CD4-positive, CD25-positive, alpha-beta regulatory T cell (primary cell): ENCODE data around the gene MARF1. TPM values are rescaled to one million over a fixed set of nuclear protein-coding genes. Genes with fewer than 3 reads are reported as not detected.
A peak's percentile ranks its signal among the peaks of the same experiment; 100 is the strongest.

Source experiments
- ATAC-seq, 2 donors: fragments of 150-1000 bp; cut with Tn5 transposase; one replicate each; pipeline ENCODE4 v1.10.0; 2021; ENCODE audit warnings: low read depth in 2 of 2, moderate number of reproducible peaks in 2 of 2, moderate library complexity in 1 of 2
- DNase-seq, 3 donors: peaks; one replicate each; pipeline versions ENCODE4 v3.0.0 to v3.0.0-alpha.2; 2012 to 2022; ENCODE audit warnings: mixed read lengths in 1 of 3
- H3K27ac ChIP-seq: one replicate; pipeline ENCODE4 v1.7.0; 2013; ENCODE audit warnings: mild to moderate bottlenecking, low read length; ENCODE audit not compliant: insufficient read depth, poor library complexity, severe bottlenecking
- H3K27me3 ChIP-seq: one replicate; pipeline ENCODE4 v1.7.0; 2013; ENCODE audit warnings: low read length; ENCODE audit not compliant: control insufficient read depth, insufficient read depth
- H3K36me3 ChIP-seq: one replicate; pipeline ENCODE4 v1.7.0; 2013; ENCODE audit warnings: mild to moderate bottlenecking, low read length, moderate library complexity; ENCODE audit not compliant: control insufficient read depth, insufficient read depth
- H3K4me1 ChIP-seq: 2 replicates; pipeline ENCODE4 v1.7.0; 2013; ENCODE audit warnings: mild to moderate bottlenecking, low read length; ENCODE audit not compliant: insufficient read depth, control insufficient read depth, poor library complexity, severe bottlenecking
- H3K4me3 ChIP-seq: one replicate; pipeline ENCODE4 v1.7.0; 2013; ENCODE audit warnings: low read depth, mild to moderate bottlenecking, low read length, moderate library complexity
- H3K9me3 ChIP-seq, 2 experiments: 1 replicate in 1 of 2; 2 replicates in 1 of 2; pipeline ENCODE4 v1.7.0; 2013; ENCODE audit warnings: low read length in 2 of 2, mild to moderate bottlenecking in 1 of 2, moderate library complexity in 1 of 2; ENCODE audit not compliant: control insufficient read depth in 2 of 2
- H3K27ac Mint-ChIP-seq, 3 donors: one replicate each; pipeline ENCODE4 v1.8.0; 2020 to 2022; ENCODE audit warnings: mild to moderate bottlenecking in 3 of 3, mixed read lengths in 3 of 3, moderate library complexity in 2 of 3
- H3K27me3 Mint-ChIP-seq: one replicate; pipeline ENCODE4 v1.8.0; 2022; ENCODE audit warnings: mild to moderate bottlenecking, mixed read lengths
- H3K36me3 Mint-ChIP-seq: one replicate; pipeline ENCODE4 v1.8.0; 2020; ENCODE audit warnings: mixed read lengths
- H3K4me1 Mint-ChIP-seq, 4 donors: one replicate each; pipeline ENCODE4 v1.8.0; 2020 to 2022; ENCODE audit warnings: mixed read lengths in 4 of 4, mild to moderate bottlenecking in 1 of 4
- H3K4me3 Mint-ChIP-seq, 4 donors: one replicate each; pipeline ENCODE4 v1.8.0; 2020 to 2022; ENCODE audit warnings: mild to moderate bottlenecking in 4 of 4, mixed read lengths in 4 of 4, moderate library complexity in 3 of 4
- H3K9me3 Mint-ChIP-seq, 7 donors: one replicate each; pipeline ENCODE4 v1.8.0; 2020 to 2022; ENCODE audit warnings: mixed read lengths in 7 of 7, mild to moderate bottlenecking in 3 of 7, moderate library complexity in 2 of 7
- polyA plus RNA-seq, 4 donors: library from polyadenylated mRNA; unstranded; fragments of 300-500 nt; fragmentation: Illumina TruSeq; gene quantifications; one replicate each; pipeline ENCODE4 v1.2.3, GENCODE V29; 2021
- total RNA-seq: library from RNA; stranded (reverse); gene quantifications from one replicate; pipeline ENCODE4 v1.2.3, GENCODE V29; 2022

The MARF1 gene
- total and polyA plus RNA-seq, 5 donors from 2014 or later = 13.7 to 208 (median 17.7) TPM

- H3K4me3 Mint-ChIP-seq = no peak overlapping the region
- Histone ChIP-seq H3K9me3 (no peaks in the 10 kb centered on the region), H3K27ac (no peak overlapping the region), H3K27me3 (no peaks in the 10 kb centered on the region), H3K4me1 (no peaks in the 10 kb centered on the region), H3K36me3 (peaks cover 99% of the 10 kb centered on the region), H3K4me3 (no peak overlapping the region)
- peaks cover 0 to 15% (median 5%) of the 10 kb centered on the region in 4 donors for H3K4me1 Mint-ChIP-seq
- H3K27me3 Mint-ChIP-seq = no peaks in the 10 kb centered on the region
- H3K27ac Mint-ChIP-seq = peak overlapping the region in 2 of 3 donors; percentile 42 to 44
- H3K36me3 Mint-ChIP-seq = peaks cover 77% of the 10 kb centered on the region
- no peak for ATAC-seq
- H3K9me3 Mint-ChIP-seq = no peaks in the 10 kb centered on the region
- DNase-seq = no peak
Measured at GRCh38 chr16:15602285-15603044, 40.5 kb downstream of the MARF1 start.

GRCh38 chr16:15601212-15601879 is 41.6 kb downstream of the MARF1 start:
- peaks cover 0 to 12% (median 4%) of the 10 kb centered on the region in 4 donors for H3K4me1 Mint-ChIP-seq
- no peak for ATAC-seq
- no peak overlapping the region for H3K4me3 Mint-ChIP-seq
- peak overlapping the region; percentile 4 to 93 (median 57) for H3K27ac Mint-ChIP-seq
- Histone ChIP-seq H3K36me3 (peaks cover 99% of the 10 kb centered on the region), H3K9me3 (no peaks in the 10 kb centered on the region), H3K4me1 (no peaks in the 10 kb centered on the region), H3K4me3 (no peak overlapping the region), H3K27ac (no peak overlapping the region), H3K27me3 (no peaks in the 10 kb centered on the region)
- no peaks in the 10 kb centered on the region for H3K9me3 Mint-ChIP-seq
- peaks cover 77% of the 10 kb centered on the region for H3K36me3 Mint-ChIP-seq
- no peaks in the 10 kb centered on the region for H3K27me3 Mint-ChIP-seq
- DNase-seq = no peak

- DNase-seq (no peak), ATAC-seq (no peak)
- peaks cover 4 to 19% (median 11%) of the 10 kb centered on the region in 4 donors for H3K4me1 Mint-ChIP-seq
- H3K36me3 Mint-ChIP-seq = peaks cover 82% of the 10 kb centered on the region
- Histone ChIP-seq H3K4me3 (no peak overlapping the region), H3K27ac (no peak overlapping the region), H3K4me1 (no peaks in the 10 kb centered on the region), H3K27me3 (no peaks in the 10 kb centered on the region), H3K36me3 (peaks cover 99% of the 10 kb centered on the region), H3K9me3 (no peaks in the 10 kb centered on the region)
- no peaks in the 10 kb centered on the region for H3K9me3 Mint-ChIP-seq
- H3K27me3 Mint-ChIP-seq = no peaks in the 10 kb centered on the region
- peak overlapping the region in 2 of 3 donors; percentile 50 to 61 for H3K27ac Mint-ChIP-seq
- H3K4me3 Mint-ChIP-seq = peak overlapping the region in 1 of 4 donors; percentile 28
Measured at GRCh38 chr16:15599303-15600070, 43.5 kb downstream of the MARF1 start.

- H3K27me3 Mint-ChIP-seq = no peaks in the 10 kb centered on the region
- no peak for ATAC-seq
- peak overlapping the region in 2 of 3 donors; percentile 6 to 91 for H3K27ac Mint-ChIP-seq
- H3K4me1 Mint-ChIP-seq = peaks cover 5 to 23% (median 11%) of the 10 kb centered on the region in 4 donors
- H3K9me3 Mint-ChIP-seq = no peaks in the 10 kb centered on the region
- H3K4me1 ChIP-seq = no peaks in the 10 kb centered on the region
- no peaks in the 10 kb centered on the region for H3K9me3 ChIP-seq
- H3K4me3 Mint-ChIP-seq = no peak overlapping the region
- H3K27ac ChIP-seq = no peak overlapping the region
- no peaks in the 10 kb centered on the region for H3K27me3 ChIP-seq
- peaks cover 82% of the 10 kb centered on the region for H3K36me3 Mint-ChIP-seq
- H3K36me3 ChIP-seq = peaks cover 96% of the 10 kb centered on the region
- no peak for DNase-seq
- no peak overlapping the region for H3K4me3 ChIP-seq
Measured at GRCh38 chr16:15598648-15599190, 44.2 kb downstream of the MARF1 start.

GRCh38 chr16:15597822-15598647 is 44.9 kb downstream of the MARF1 start:
- peaks cover 89% of the 10 kb centered on the region for H3K36me3 ChIP-seq
- no peak overlapping the region for H3K27ac ChIP-seq
- no peaks in the 10 kb centered on the region for H3K27me3 Mint-ChIP-seq
- no peaks in the 10 kb centered on the region for H3K4me1 ChIP-seq
- ATAC-seq = no peak
- H3K27ac Mint-ChIP-seq = peak overlapping the region in 2 of 3 donors; percentile 67 to 84
- H3K27me3 ChIP-seq = no peaks in the 10 kb centered on the region
- H3K9me3 Mint-ChIP-seq = no peaks in the 10 kb centered on the region
- peaks cover 5 to 24% (median 13%) of the 10 kb centered on the region in 4 donors for H3K4me1 Mint-ChIP-seq
- H3K4me3 ChIP-seq = no peak overlapping the region
- H3K9me3 ChIP-seq = no peaks in the 10 kb centered on the region
- peak overlapping the region in 1 of 4 donors; percentile 51 for H3K4me3 Mint-ChIP-seq
- peaks cover 77% of the 10 kb centered on the region for H3K36me3 Mint-ChIP-seq
- no peak for DNase-seq

GRCh38 chr16:15597135-15597534 is 45.8 kb downstream of the MARF1 start:
- H3K36me3 ChIP-seq = peaks cover 80% of the 10 kb centered on the region
- Mint-ChIP-seq H3K9me3 (no peaks in the 10 kb centered on the region), H3K4me3 (no peak overlapping the region)

More at GRCh38 chr16:15597135-15597534, 45.8 kb downstream of the MARF1 start:
- Histone ChIP-seq H3K4me3 (no peak overlapping the region), H3K4me1 (peaks cover 6% of the 10 kb centered on the region), H3K27ac (no peak overlapping the region), H3K27me3 (no peaks in the 10 kb centered on the region), H3K9me3 (no peaks in the 10 kb centered on the region)
- ATAC-seq (no peak), DNase-seq (no peak)
- Mint-ChIP-seq H3K27ac (peak overlapping the region in 1 of 3 donors; percentile 64), H3K4me1 (peaks cover 5 to 31% (median 15%) of the 10 kb centered on the region in 4 donors), H3K36me3 (peaks cover 70% of the 10 kb centered on the region), H3K27me3 (no peaks in the 10 kb centered on the region)
